NCI-H1694 (cell line): ENCODE data around the gene RNF152.
"Not testable (repeated sequence)": the region's sequence is repeated elsewhere in the genome, so short reads cannot be mapped to it uniquely, and the experiment has no call there.

Source experiments
- DNase-seq: peaks from one replicate; lab custom pipeline; 2025; lab: John Stamatoyannopoulos, UW

The RNF152 gene

DNA sequence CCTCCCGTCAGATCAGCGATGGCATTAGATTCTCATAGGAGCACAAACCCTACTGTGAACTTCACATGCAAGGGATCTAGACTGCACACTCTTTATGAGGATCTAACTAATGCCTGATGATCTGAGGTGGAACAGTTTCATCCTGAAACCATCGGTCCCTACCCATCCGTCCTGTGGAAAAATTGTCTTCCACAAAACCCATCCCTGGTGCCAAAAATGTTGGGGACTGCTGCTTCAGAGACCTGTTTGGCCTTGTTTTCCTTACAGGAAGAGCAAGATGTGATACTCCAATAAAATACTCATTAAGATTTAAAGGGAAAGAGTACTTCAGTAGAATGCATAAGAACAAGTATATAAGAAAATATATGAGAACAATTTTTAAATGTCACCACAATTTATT is 71.1 kb downstream of the RNF152 start:
- DNase-seq = no peak

DNA sequence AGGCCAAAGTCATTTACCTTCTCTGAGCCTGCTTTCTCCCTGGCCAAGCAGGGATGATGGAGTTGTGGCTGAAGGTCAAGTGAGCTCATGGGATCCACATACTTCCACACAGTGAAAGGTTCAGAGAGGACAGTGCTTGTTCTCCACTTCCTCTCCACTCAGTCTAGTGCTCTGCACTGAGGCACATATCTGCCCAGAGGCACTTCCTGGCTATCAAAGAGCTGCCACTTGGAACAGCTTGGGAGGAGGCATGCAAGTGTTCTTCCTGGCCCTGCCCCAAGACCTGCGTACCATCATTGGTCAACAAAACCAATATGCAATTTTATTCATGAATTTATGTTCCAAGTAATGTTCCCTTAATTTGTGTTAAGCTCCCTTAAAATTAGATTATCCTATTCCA is 71.9 kb downstream of the RNF152 start:
- no peak for DNase-seq

DNA sequence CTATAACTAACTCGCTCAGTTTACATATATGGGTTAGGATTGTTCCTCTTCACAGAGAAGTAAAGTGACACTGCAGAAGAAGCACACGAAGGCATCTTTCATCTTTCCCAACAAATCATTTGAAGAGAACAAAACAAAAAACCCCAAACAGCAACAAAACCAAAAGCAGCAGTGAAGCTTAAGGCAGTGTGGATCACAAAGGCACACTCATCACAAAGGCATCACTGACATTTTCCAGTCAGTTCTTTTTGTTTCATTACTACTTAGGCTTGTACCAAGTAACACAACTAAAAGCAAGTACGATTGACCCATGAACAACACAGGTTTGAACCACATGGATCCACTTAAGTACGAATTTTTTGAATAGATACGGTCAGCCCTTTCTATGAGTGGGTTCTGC is 75.7 kb downstream of the RNF152 start:
- no peak for DNase-seq

DNA sequence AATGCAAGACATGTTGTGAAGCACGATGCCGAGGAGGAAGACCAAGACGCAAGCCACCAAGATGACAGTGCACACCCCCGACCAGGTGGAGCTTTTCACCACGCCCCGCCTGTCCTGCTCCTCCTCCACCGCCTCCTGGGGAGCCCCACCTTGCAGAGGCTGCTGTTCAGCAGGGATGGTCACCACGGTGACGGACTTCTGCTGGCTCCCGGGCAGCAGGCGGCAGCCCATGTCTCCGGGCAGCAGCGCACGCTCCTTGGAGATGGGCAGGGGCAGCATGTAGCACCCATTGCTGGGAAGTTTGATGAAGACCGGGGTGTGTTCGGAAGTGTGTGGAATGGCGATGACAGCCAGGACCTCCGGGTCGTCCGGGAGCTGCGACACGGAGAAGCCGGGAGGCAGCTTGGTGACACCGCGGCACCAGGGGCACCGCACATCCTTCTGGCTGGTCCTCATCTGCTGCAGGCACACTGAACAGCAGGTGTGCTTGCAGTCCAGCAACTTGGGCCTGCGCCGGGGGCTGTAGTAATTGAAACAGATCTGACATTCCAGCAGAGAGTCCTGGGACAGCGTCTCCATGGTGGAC is 76.8 kb downstream of the RNF152 start:
- DNase-seq = no peak

DNA sequence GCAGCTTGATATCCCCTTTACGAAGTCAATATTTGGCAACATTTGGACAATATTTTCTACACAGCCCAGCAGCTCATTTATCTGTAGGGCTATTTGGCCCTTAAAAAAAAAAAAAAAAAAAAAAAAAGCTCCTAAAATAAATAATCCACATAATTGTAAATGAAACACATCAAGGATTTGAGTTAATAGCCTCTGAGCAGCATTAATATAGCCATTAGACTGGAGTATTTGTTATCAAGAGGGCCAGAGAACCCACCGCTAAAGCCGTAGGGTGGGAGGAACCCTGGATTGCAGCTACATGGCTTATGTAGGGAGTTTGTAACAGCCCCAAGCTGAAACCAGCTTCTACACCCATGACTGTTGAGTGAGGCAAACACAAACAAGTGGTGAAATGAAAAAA is 84.5 kb downstream of the RNF152 start:
- no peak for DNase-seq

DNA sequence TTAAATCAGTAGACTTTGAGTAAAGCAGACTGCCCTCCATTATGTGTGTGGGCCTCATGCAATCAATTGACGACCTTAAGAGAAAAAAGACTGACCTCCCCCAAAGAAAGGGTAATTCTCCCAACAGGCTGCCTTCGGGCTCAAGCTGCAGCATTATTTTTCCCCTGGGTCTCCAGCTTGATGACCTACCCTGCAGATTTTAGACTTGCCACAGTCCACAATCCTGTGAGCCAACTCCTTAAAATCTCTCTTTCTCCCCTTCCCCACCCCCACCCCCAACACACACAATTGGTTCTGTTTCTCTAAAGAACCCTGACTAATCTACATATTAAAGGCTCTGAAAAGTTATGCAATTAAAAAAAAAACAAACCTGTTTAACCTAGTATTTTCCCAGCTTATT is 89.4 kb downstream of the RNF152 start:
- no peak for DNase-seq

DNA sequence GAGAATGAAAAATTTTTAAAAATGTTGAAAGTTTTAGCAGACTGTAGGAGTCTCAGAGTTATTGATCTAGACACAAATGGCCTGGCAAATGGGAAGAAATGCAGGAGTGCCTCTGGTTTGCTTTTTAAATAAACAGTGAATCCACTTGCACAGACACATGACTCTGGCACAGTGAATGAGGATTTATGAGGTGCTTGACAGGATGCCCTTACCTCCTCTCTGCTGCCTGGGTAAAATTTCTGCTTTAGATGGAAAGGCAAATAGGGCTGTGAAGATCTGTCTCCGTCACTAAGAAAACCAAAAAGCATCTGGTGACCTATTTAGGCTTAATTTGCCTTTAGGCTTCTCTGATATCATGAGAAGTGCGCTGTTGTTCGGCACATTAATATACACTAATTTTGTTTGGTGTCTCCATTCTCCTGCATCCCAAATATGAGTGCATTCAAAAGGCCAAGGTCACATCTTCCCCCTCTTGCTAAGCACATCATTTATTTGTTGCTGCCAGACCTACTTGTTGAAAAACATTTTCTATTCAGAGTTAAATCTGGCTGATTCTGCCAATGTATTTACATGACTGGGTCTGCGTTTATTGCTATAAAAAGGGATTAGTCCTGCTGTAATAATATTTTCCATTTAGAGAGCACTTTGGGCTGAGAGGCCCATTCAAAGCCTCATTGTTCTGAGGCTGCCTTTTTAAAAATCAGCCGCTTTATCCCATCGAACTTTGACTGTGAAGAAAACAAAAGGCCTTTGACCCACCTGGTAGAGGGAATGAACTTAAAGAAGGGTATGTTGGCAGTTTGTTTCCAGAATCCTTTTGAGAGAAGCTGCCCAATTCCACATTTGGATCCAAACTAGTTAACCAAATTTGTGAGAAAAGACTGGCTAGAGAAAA is 94.9 kb downstream of the RNF152 start:
- no peak for DNase-seq

DNA sequence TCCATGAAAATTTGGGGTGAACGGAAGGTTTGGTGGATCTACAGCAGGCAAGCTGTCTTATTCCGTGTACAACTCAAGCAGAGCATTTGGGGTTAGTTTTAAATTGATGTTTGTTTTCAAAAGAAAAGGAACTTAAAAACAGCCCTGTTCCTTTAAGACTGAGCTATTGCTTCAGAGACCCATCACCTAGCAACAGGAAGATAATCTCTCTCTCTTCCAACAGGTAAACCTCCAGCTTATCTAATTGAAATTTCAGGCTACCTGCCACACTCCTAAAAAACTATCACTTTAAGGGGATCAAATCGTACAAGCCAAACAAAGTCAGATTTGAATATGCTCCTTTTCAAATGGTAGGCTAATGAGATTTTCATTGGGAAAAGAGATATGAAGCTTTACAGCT is 101.8 kb downstream of the RNF152 start:
- no peak for DNase-seq

DNA sequence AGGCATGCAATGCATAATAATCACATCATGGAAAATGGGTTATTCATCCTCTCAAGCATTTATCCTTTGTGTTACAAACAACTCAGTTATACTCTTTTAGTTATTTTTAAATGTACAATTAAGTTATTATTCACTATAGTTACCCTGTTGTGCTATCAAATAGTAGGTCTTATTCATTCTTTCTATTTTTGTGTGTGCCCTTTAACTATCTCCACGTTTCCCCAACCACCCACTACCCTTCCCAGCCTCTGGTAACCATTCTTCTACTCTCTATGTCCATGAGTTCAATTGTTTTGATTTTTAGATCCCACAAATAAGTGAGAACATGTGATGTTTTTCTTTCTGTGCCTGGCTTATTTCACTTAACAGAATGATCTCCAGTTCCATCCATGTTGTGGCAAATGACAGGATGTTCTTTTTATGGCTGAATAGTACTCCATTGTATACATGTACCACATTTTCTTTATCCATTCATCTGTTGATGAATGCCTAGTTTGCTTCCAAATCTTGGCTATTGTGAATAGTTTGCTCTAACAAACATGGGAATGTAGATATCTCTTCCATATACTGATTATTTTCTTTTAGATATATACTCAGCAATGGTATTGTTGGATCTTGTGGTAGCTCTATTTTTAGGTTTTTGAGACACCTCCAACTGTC is 105.7 kb downstream of the RNF152 start:
- not testable (repeated sequence) for DNase-seq

DNA sequence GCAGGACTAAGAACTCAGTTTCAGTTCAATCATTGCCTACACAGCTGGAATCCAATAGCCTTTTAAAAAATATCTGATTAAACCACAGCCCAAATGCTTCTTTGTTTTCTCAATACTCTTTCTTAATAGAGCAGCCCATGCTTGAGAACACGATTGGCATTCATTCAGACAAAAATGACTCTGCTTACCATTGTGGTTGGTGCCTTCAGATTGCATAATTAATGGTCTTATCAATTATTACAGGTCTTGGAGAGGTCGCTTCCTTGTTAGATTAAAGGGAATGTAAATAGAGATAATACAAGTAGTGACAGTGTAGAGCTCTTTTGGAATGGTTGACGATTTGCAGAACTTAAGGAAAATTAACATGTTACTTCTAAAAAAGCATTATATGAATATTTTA is 107.2 kb downstream of the RNF152 start:
- no peak for DNase-seq

DNA sequence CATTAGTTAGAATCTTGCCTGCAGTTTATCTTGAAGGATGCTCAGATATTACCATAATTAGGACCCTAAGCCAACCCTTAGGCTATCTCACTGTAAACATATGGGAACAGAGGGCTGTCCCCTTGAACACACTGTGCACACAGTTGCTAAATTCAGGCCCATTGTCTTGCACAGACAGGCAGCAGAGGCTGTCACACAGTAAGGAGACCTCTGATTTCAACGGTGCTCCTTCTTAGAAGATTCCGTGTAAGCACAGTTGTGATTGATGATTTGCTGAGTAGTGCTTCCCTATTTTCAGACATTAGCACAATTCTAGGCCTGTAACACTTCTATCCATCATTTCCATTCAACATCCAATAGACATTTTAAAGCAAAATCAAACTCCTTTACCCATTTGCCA is 108.0 kb downstream of the RNF152 start:
- DNase-seq = no peak

DNA sequence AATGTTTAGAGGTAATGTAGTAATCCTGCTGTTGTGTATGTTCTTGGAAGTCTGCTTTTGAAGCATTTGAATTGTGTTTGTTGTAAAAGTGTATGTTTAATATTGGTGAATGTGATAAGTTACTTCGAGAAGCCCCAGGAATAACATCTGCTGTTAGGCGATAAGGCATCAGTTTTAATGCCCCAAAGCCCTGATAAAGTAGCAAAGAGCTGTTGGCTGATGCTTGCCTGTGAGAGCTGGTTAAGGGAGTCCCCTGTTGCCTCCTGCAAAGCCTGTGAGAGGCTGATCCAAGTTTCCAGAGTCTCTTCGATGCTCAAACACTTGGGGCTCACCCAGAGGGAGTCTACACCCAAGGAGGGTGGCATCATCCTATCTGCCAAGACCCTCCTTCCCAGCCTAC is 110.3 kb downstream of the RNF152 start:
- no peak for DNase-seq

DNA sequence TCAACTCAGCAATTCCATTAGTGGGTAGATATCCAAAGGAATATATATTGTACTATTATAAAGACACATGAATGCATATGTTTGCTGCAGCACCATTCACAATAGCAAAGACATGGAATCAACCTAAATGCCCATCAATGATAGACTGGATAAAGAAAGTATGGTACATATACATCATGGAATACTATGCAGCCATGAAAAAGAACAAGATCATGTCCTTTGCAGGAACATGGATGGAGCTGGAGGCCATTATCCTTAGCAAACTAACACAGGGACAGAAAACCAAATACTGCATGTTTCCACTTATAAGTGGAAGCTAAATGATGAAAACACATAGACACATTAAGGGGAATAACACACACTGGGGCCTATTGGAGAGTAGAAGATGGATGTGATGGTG is 116.6 kb downstream of the RNF152 start:
- not testable (repeated sequence) for DNase-seq

DNA sequence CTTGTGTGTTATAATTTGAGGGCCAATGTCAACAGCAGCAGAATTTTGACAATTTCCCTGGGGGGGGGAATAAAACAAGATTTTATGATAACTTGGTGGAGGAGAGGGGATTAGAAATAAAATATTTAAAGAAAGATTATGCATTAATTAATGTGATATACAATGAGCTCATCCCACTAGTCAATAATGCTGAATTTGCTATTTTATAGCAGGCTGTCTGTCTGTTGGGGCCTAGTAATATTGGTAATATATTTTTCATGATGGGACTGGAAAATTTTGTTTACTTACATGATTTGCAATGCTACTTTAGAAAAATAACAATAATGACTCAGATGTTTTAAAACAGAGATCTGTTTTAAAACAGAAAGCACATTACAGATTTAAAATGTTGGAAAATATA is 118.0 kb downstream of the RNF152 start:
- DNase-seq = no peak

DNA sequence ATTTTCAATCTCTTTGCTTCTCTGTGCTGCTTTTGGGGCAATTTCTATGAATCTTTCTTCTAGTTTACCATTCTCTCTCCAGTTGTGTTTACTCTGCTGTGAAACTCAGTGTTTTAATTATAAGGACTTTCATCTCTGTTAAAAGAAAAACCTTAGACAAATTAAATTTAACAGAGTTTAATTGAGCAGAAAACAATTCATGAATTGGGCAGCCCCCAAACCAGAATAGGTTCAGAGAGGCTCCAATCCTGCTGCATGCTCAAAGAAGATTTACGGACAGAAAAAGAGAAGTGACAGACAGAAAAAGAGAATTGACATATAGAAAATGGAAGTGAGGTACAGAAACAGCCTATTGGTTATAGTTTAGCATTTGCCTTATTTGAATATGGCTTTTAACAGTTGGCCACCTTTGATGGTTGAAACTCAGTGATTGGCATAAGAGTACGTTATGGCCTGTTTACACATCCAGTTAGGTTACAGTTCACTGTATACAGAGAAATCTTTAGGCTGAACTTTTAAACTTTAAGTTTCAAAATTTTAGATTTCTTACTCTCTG is 120.4 kb downstream of the RNF152 start:
- DNase-seq = no peak

DNA sequence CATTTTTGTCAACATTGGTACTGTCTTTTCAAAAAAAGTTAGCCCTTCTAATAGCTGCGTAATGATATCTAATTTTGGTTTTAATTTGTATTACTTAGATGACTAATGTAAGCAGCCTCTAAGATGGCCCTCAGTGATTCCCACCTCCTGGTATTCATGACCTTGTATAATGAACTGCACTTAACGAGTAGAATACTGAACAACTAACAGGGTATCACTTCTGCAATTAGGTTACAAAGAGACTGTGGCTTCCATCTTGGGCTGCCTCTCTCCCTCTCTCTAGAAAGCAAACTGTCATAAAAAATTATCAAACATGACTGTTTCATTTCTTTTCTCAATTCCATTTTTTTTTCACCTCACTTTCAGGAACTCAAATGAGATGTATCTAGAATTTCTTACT is 120.9 kb downstream of the RNF152 start:
- DNase-seq = no peak

DNA sequence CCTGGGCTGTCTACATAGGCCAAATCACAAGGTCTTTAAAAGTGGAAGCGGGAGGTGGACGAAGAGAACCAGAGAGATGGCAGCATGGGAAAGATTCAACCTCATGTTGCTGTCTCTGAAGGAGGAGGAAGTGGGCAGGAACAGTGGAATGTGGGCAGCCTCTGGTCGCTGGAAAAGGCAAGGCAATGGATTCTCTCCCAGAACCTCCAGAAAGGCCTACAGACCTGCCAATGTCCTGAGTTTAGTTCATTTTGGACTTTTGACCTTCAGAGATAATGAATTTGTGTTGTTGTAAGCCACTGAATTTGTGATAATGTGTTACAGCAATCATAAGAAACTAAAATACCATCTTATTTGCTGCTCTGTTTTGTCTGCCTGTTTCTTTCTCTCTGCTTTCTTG is 122.5 kb downstream of the RNF152 start:
- DNase-seq = no peak

DNA sequence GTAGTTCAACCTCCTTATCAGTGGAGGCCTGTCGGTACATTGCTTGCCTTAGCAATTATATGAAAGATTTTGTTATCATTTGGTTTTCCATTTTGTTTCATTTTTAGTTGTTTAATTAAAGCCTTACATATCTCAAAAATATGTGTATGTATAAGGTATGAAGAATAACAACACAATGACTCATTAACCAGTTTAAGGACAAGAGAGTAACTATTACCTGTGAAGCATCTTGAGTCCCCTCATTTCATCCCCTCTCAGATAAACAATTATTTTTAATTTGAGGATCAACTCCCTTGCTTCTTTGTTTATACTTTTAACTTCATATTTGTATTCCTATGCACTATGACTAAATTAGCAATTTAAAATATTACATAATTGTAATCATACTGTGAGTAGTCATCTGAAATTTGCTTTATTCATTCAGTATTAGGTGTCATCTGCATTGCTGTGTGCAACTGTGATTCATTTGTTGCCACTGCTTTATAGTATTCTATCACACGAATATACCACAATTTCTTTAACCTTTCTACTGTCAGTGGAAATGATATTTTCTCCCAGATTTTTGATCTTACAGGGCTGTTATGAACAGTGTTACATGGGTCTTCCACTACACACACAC is 126.4 kb downstream of the RNF152 start:
- DNase-seq = no peak

DNA sequence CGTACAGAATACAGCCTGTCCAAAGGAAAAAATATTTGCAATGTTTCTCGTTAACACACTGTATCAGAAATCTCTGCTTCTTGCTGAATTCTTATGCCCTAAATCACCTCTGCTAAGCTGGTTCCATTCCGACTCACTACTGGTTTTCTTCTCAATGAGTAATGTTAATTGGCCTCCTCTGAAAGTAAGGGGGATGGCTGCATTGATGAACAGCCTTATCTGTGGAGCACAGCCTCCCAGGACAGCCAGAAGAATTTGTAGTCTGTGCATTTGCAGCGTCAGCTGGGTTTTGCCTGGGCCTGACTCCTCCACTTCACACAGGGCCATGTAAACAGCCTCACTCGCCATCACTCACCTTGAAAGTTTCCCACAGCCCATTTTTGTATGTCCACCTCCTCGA is 127.7 kb downstream of the RNF152 start:
- no peak for DNase-seq

DNA sequence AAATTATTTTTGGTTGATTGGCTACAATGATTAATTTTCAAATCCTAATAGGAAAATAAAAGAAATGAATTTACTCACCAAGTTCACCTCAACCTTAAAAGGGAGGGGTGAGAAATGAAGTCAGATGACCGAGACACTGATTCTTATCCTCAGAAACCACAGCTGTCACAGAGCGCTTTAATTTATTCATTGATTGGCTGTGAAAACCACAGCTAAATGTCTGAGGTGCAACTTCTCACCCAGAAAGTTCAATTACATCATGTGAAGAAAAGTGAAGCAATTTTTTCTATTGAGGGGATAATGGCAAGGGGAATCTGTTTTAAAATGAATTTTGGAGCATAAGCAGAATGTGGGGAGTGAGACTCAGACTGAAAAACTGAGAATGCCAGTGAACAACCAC is 128.4 kb downstream of the RNF152 start:
- DNase-seq = no peak

DNA sequence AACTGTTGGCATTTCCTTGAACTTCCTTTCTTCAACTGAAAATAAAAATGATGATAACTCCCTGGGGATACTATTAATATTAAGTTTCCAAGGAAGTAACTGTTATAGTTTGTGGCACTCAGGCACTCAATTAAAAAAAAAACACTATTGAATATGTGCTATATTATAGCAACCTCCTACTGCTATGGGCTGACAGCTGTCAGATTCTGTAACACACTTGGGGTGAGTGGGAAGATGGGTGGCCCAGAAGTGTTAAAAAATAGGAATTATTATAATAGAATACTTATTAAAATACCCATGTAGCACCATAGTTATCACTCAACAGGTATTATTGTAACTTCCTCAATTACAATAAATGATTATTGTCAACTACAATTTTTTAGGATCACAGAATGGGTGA is 130.9 kb downstream of the RNF152 start:
- DNase-seq = no peak
